GM12878 (cell line): ENCODE measurements around the gene LIMS4.
"Not testable (repeated sequence)": the region's sequence is repeated elsewhere in the genome, so short reads cannot be mapped to it uniquely, and the experiment has no call there.

ENCODE experiments used
- CHD2 ChIP-seq: IDR thresholded peaks from 2 replicates; pipeline ENCODE4 v1.6.1; 2011; ENCODE audit warnings: low read depth, low read length, improper control_type of control experiment, borderline replicate concordance
- CREM ChIP-seq: IDR thresholded peaks from 2 replicates; pipeline ENCODE4 v1.6.1; 2014; ENCODE audit warnings: antibody characterized with exemption, low read depth
- YY1 ChIP-seq: IDR thresholded peaks from 2 replicates; pipeline ENCODE4 v1.6.1; 2011; ENCODE audit warnings: low read depth, mild to moderate bottlenecking, low read length

DNA sequence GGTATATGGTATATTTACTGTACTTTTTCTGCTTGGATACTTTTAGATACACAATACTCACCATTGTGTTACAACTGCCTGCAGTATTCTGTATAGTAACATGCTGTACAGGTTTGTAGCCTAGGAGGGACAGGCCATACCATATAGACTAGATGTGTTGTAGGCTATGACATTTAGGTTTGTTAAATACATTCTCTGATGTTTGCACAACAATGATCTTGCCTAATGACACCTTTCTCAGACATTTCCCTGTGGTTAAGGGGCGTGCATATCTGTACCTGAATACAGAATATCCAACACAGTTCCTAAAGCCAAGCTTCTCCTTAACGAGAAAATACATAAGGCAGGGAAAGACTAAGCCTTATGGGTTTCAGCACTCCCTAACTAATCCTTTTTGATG is 10.2 kb downstream of the LIMS4 start:
- not testable (repeated sequence) for TF ChIP-seq CREM, CHD2, YY1
